PC-3 (cell line): ENCODE results near the gene HMGA1. TPM values are rescaled to one million over a fixed set of nuclear protein-coding genes. Genes with fewer than 3 reads are reported as not detected.
"Not testable (repeated sequence)": the region's sequence is repeated elsewhere in the genome, so short reads cannot be mapped to it uniquely, and the experiment has no call there.

Experiments
- ATAC-seq: fragments of 200-7000 bp; cut with Tn5 transposase; 2 replicates; pipeline ENCODE4 v1.9.1; 2020; ENCODE audit warnings: mild to moderate bottlenecking, moderate library complexity
- BruUV-seq: library from RNA; stranded (reverse); fragments of 400-500 nt; replicated peaks from 2 replicates; lab custom pipeline; 2021; lab: Mats Ljungman, UMichigan
- CTCF ChIA-PET: fragments of 300-600 bp; sonication (Branson Sonifier 250); formaldehyde crosslinking; loops from one replicate; lab custom pipeline; 2022; ENCODE audit warnings: antibody characterized with exemption; lab: Charles Lee
- POLR2A ChIA-PET: fragments of 300-600 bp; sonication (Branson Sonifier 250); formaldehyde crosslinking; loops from one replicate; lab custom pipeline; 2022; ENCODE audit warnings: antibody characterized with exemption; ENCODE audit not compliant: unreplicated experiment; lab: Charles Lee
- DNase-seq: peaks from one replicate; pipeline ENCODE4 v3.0.0-alpha.2; 2015
- H2AFZ ChIP-seq: fragments of 300-600 bp; sonication (generic); 2 replicates; pipeline ENCODE4 v1.6.0; 2016; ENCODE audit warnings: antibody characterized with exemption, low read length
- H3F3A ChIP-seq: fragments of 300-600 bp; sonication (generic); one replicate; pipeline ENCODE4 v1.6.0; 2017; ENCODE audit warnings: antibody characterized with exemption, low read length, control low read depth, mild to moderate bottlenecking; ENCODE audit not compliant: unreplicated experiment
- H3K27ac ChIP-seq: fragments of 300-600 bp; sonication (generic); 2 replicates; pipeline ENCODE4 v1.5.1; 2016; ENCODE audit warnings: mild to moderate bottlenecking, low read length
- H3K27me3 ChIP-seq: fragments of 300-600 bp; sonication (generic); 2 replicates; pipeline ENCODE4 v1.6.1; 2016; ENCODE audit warnings: low read length, mixed read lengths
- H3K36me3 ChIP-seq: fragments of 300-600 bp; sonication (generic); 2 replicates; pipeline ENCODE4 v1.6.1; 2016; ENCODE audit warnings: low read depth, mixed run types, low read length, mixed read lengths
- H3K4me1 ChIP-seq: fragments of 300-600 bp; sonication (generic); 2 replicates; pipeline ENCODE4 v1.5.1; 2016; ENCODE audit warnings: low read length; ENCODE audit not compliant: insufficient read depth
- H3K4me2 ChIP-seq: fragments of 300-600 bp; sonication (generic); 2 replicates; pipeline ENCODE4 v1.6.0; 2016; ENCODE audit warnings: low read length
- H3K4me3 ChIP-seq: fragments of 300-600 bp; sonication (generic); 2 replicates; pipeline ENCODE4 v1.5.1; 2016; ENCODE audit warnings: mild to moderate bottlenecking, low read length, mixed read lengths
- H3K79me2 ChIP-seq: fragments of 300-600 bp; sonication (generic); 2 replicates; pipeline ENCODE4 v1.6.1; 2017; ENCODE audit warnings: low read length, mixed read lengths
- H3K9ac ChIP-seq: fragments of 300-600 bp; sonication (generic); 2 replicates; pipeline ENCODE4 v1.6.0; 2016; ENCODE audit warnings: mild to moderate bottlenecking, low read length
- H3K9me2 ChIP-seq: fragments of 300-600 bp; sonication (generic); replicated peaks from 2 replicates; pipeline ENCODE4 v1.6.1; 2016; ENCODE audit warnings: mixed run types, low read length, mixed read lengths
- H3K9me3 ChIP-seq: fragments of 300-600 bp; sonication (generic); 2 replicates; pipeline ENCODE4 v1.6.1; 2016; ENCODE audit warnings: low read length, mixed read lengths
- H4K20me1 ChIP-seq: fragments of 300-600 bp; sonication (generic); 2 replicates; pipeline ENCODE4 v1.6.1; 2016; ENCODE audit warnings: low read length, mixed read lengths
- CTCF ChIP-seq: fragments of 300-600 bp; sonication (generic); conservative IDR thresholded peaks from 2 replicates; pipeline ENCODE4 v1.5.1; 2017; ENCODE audit warnings: antibody characterized with exemption, low read depth, mild to moderate bottlenecking, low read length
- EZH2 ChIP-seq: fragments of 300-600 bp; sonication (generic); IDR thresholded peaks from one replicate; pipeline ENCODE4 v1.6.1; 2017; ENCODE audit warnings: antibody characterized with exemption, mild to moderate bottlenecking, low read length; ENCODE audit not compliant: unreplicated experiment
- EZH2phosphoT487 ChIP-seq: fragments of 300-600 bp; sonication (generic); IDR thresholded peaks from 2 replicates; pipeline ENCODE4 v1.6.1; 2018; ENCODE audit warnings: mild to moderate bottlenecking, antibody characterized with exemption, low read length, borderline replicate concordance
- intact Hi-C: fragments of 100-400 bp; cut with micrococcal nuclease; formaldehyde crosslinking; loops from 2 replicates; pipeline ENCODE4 v1.9.0; 2023
- total RNA-seq: library from RNA; depleted of rRNA; stranded (reverse); fragments of >200 nt; gene quantifications from 2 replicates; pipeline ENCODE4 v1.2.3, GENCODE V29; 2014

HMGA1 gene
- total RNA-seq, 1 experiment from 2014 or later, result 1,115 TPM

GRCh38 chr6:34259529-34260069, 22.9 kb downstream of the HMGA1 start:
- no peak for DNase-seq
- H3K4me3 ChIP-seq, result no peak overlapping the region
- no peak for ATAC-seq
- H3K9me2 ChIP-seq, result no peaks in the 10 kb centered on the region
- no peaks in the 10 kb centered on the region for H3F3A ChIP-seq
- BruUV-seq, result no TSS peak
- no peak overlapping the region for H3K9ac ChIP-seq
- ChIA-PET POLR2A (no interaction called here), CTCF (no interaction called here)
- H4K20me1 ChIP-seq, result no peaks in the 10 kb centered on the region
- no peak overlapping the region for H3K27ac ChIP-seq
- no peaks in the 10 kb centered on the region for H3K4me1 ChIP-seq
- H2AFZ ChIP-seq, result no peak overlapping the region
- intact Hi-C loops, result no loop called here
- H3K4me2 ChIP-seq, result no peak overlapping the region
- H3K27me3 ChIP-seq, result no peaks in the 10 kb centered on the region
- no peaks in the 10 kb centered on the region for H3K36me3 ChIP-seq
- no peaks in the 10 kb centered on the region for H3K9me3 ChIP-seq
- no peak for TF ChIP-seq CTCF
- TF ChIP-seq EZH2phosphoT487, result no peak
- TF ChIP-seq EZH2, result no peak
- no peaks in the 10 kb centered on the region for H3K79me2 ChIP-seq

GRCh38 chr6:34260576-34261267, 24.0 kb downstream of the HMGA1 start:
- no peaks in the 10 kb centered on the region for H3K9me3 ChIP-seq
- H2AFZ ChIP-seq, result no peak overlapping the region
- H3K4me2 ChIP-seq, result no peak overlapping the region
- no TSS peak for BruUV-seq
- H3K27ac ChIP-seq, result no peak overlapping the region
- TF ChIP-seq EZH2phosphoT487, result no peak
- TF ChIP-seq EZH2, result no peak
- H3K27me3 ChIP-seq, result no peaks in the 10 kb centered on the region
- H3K9me2 ChIP-seq, result no peaks in the 10 kb centered on the region
- POLR2A ChIA-PET, result no interaction called here
- no peaks in the 10 kb centered on the region for H4K20me1 ChIP-seq
- H3F3A ChIP-seq, result no peaks in the 10 kb centered on the region
- ATAC-seq (no peak), DNase-seq (no peak)
- H3K9ac ChIP-seq, result no peak overlapping the region
- H3K4me1 ChIP-seq, result no peaks in the 10 kb centered on the region
- CTCF ChIA-PET, result no interaction called here
- no peaks in the 10 kb centered on the region for H3K79me2 ChIP-seq
- intact Hi-C loops, result no loop called here
- no peak overlapping the region for H3K4me3 ChIP-seq
- no peaks in the 10 kb centered on the region for H3K36me3 ChIP-seq

- DNase-seq, ATAC-seq, H3K9me3 ChIP-seq, H3K4me2 ChIP-seq, H3K9ac ChIP-seq, H3K27me3 ChIP-seq, H2AFZ ChIP-seq, H3K4me3 ChIP-seq, H3K36me3 ChIP-seq, BruUV-seq, H3K9me2 ChIP-seq, POLR2A ChIA-PET, H3K4me1 ChIP-seq, H3K27ac ChIP-seq, CTCF ChIA-PET, H4K20me1 ChIP-seq, intact Hi-C loops, H3K79me2 ChIP-seq, H3F3A ChIP-seq: not testable (repeated sequence)
These were observed 26.8 kb downstream of the HMGA1 start for GRCh38 chr6:34263484-34263883.
